ENCODE measurements around the gene NKX2-1. TPM values are rescaled to one million over a fixed set of nuclear protein-coding genes. Genes with fewer than 3 reads are reported as not detected.

Gene NKX2-1
- total and polyA plus RNA-seq, 2 of the 13 experiments (the other 11 are each of a cell fraction or from before 2014, with no cell fraction given) = not detected

- TF ChIP-seq MEIS1 (CRISPR knock-in tag; IDR thresholded peaks at IDR 0.05; ENCODE audit: borderline replicate concordance) (0 out of 2 replicates have a peak, but pooled peaks have one; percentile 25), ZKSCAN5 (CRISPR knock-in tag; IDR thresholded peaks at IDR 0.05) (no peak), RARG (CRISPR knock-in tag; IDR thresholded peaks at IDR 0.05; ENCODE audit: low read depth) (no peak), HDAC1 (CRISPR knock-in tag; IDR thresholded peaks at IDR 0.05) (no peak), MLX (CRISPR knock-in tag; IDR thresholded peaks at IDR 0.05) (no peak), SALL1 (CRISPR knock-in tag; IDR thresholded peaks at IDR 0.05) (peak; percentile 60; the same call in 1 of the 2 replicates), NFIB (CRISPR knock-in tag; IDR thresholded peaks at IDR 0.05; ENCODE audit: borderline replicate concordance) (no peak), SKIL (CRISPR knock-in tag; IDR thresholded peaks at IDR 0.05; ENCODE audit: borderline replicate concordance) (0 out of 2 replicates have a peak, but pooled peaks have one; percentile 23), SCMH1 (CRISPR knock-in tag; IDR thresholded peaks at IDR 0.05; ENCODE audit: borderline replicate concordance) (no peak), ZNF816 (CRISPR knock-in tag; IDR thresholded peaks at IDR 0.05; ENCODE audit: borderline replicate concordance) (no peak), HNF1B (CRISPR knock-in tag; IDR thresholded peaks at IDR 0.05) (no peak), FIP1L1 (IDR thresholded peaks at IDR 0.05; ENCODE audit: borderline replicate concordance, insufficient read depth, low read depth, low read length) (no peak), NFAT5 (CRISPR knock-in tag; IDR thresholded peaks at IDR 0.05) (no peak), STAG1 (CRISPR knock-in tag; IDR thresholded peaks at IDR 0.05) (peak; percentile 18; the same call in 1 of the 2 replicates), RFX1 (IDR thresholded peaks at IDR 0.05) (no peak), TOPORS (CRISPR knock-in tag; IDR thresholded peaks at IDR 0.05) (no peak), PCBP1 (IDR thresholded peaks at IDR 0.05; ENCODE audit: borderline replicate concordance, low read depth, low read length) (0 out of 2 replicates have a peak, but pooled peaks have one; percentile 37)
These were observed 831 bp upstream of the NKX2-1 start (continued) for GRCh38 chr14:36520601-36521525.

All from HepG2 (cell line).